ENCODE measurements around the gene SIK3.
A peak's percentile ranks its signal among the peaks of the same experiment; 100 is the strongest.
"Not testable (repeated sequence)": the region's sequence is repeated elsewhere in the genome, so short reads cannot be mapped to it uniquely, and the experiment has no call there.

The SIK3 gene

DNA sequence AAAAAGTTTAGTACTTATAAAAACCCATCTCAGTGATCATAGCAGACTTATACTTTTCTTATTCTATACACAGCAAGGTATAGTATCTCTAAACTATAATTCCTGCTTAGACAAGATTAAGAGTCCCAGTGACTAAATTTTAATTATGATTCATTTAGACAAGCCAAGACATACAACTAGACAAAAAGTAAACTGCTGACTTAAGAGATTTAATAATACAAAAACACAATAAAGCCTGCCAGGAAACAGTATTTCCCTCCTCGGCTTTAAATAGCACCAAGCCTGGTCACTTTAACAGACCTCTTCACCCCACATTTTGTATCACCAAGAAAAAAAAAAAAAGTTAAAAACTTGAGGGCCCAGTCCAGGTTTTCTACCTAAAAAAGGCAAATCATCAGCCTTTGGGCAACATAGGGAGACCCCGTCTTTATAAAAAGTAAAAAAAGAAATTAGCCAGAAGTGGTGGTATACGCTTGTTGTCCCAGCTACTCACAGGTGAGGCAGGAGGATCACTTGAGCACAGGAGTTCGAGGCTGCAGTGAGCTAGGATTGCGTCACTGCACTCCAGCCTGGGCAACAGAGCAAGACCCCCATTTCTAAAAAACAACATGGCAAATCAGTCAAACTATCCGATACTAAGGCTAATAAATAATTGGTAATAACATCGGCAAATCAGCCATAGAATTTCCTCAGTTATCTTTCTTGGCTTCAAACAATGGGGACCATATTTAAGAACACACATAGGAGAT, 53.8 kb downstream of the SIK3 start:
- DNase-seq = no peak

DNA sequence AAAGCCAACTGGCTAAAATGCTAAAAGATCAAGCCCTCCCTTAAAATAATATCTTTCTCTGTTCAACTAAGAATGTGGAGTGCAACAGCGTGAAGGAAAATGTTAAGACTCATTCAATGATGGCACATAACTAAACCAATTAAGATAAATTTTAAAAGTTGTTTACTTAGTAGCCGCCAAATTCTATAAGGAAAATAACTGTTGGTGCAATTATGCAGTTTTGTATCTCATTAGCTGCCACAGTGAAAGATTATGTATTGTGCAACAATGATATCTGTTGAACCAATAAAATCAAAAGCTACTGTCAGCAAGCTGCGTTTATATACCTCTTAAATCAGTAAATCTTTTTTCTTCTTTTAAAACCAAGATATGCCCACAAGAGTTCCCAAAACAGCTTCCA, 55.5 kb downstream of the SIK3 start:
- no peak for DNase-seq

DNA sequence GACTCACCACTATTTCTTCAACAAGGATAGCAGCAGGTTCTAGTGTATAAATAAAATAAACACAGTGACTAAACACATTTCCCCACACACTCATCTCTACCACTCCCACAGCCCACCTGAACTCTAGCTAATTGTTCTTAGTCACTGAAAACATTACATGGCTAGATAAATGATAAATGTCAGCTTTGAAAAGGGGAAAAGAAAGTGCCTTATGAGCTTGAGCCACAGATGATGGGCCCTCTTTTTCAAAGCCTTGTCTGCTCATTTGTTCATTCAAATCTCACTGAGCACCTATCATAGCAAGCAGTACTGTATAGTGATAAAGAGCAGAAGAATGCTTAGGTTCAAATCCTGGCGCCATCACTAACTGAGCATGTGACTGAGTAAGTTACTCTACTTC, 58.3 kb downstream of the SIK3 start:
- DNase-seq = no peak

DNA sequence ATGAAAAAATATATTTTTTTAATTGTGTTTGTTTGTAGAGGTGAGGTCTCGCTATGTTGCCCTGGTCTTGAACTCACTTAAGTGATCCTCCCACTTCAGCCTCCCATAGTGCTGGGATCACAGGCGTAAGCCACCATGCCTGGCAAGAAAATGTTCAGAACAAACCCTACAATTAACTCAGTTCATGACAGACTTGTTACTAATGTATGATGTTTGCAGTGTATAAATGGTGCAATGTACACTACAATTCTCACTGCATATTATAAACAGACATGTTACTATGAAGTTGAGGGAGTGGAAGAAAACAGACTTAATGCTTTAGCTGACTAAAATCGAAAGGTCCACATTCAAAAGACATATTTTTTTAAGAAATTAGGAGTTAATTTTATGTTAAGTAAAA, 59.0 kb downstream of the SIK3 start:
- DNase-seq = no peak

DNA sequence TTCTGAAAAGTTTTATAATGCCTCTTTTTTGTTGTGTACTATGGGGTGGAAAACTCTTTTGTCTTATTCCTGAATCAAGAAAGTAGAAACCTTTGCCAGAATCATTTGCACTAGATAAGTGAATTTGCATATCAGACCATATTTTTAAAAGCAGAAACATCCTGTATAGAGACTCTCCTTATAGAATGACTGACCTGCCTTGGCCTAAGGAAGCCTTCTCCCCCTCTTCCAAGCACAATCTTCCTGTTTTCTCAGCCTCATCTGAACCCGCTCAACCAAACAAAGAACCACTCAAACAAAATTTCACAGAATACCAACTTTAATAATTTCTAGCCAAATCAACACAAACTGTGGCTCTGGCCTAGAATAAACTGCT, 60.3 kb downstream of the SIK3 start:
- DNase-seq = peak in 1 of 6 experiments; percentile 21

DNA sequence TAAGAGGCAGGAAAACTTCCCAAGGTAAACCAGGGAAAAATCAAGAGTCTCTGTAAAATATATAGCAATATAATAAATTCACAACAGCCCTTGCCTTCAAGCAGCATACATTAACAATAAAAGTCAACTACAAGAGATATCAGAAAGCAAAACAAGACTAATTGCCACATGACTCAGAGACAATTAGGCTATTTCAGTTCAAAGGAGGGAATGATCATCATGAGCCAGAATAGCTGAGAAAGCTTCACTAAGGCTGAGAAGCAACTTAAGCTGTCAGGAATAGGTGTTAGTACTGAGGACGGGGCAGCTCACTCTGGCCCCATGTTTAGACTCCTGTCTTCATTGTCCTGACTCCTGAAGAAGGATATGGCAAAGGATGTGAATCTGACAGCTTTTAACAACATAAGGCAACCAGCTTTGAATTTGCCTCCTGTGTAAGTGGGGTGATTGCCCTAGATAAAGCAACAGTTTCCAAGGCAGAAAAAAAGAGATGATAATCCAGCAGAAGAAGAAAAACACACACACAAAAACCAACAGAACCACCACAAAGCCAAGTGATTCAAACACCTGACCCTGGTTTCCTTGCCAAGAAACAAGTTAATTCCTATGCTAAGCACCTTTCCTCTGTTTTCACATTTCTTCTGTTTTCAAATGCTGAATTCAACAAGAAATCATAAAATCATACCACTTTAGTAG, 60.8 kb downstream of the SIK3 start:
- DNase-seq = peak in 3 of 6 experiments; percentile 13 to 33 (median 22)

DNA sequence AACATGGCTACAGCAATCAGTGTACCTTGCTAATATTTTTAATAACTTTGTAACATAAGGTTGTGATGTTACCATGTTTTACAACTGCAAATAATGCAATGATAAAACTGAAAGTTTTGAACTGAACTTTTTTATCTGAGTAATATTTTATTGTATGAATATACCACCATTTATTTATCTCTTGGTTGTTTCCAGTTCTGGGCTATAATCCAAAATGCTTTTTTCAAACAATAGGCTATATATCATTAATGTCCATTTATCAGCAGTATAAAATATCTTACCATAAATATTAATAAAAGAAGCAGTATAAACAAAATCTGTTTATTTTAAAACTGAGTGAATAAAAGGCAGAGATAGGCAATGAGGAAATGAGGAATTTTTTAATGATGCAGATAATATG, 63.3 kb downstream of the SIK3 start:
- DNase-seq = no peak

DNA sequence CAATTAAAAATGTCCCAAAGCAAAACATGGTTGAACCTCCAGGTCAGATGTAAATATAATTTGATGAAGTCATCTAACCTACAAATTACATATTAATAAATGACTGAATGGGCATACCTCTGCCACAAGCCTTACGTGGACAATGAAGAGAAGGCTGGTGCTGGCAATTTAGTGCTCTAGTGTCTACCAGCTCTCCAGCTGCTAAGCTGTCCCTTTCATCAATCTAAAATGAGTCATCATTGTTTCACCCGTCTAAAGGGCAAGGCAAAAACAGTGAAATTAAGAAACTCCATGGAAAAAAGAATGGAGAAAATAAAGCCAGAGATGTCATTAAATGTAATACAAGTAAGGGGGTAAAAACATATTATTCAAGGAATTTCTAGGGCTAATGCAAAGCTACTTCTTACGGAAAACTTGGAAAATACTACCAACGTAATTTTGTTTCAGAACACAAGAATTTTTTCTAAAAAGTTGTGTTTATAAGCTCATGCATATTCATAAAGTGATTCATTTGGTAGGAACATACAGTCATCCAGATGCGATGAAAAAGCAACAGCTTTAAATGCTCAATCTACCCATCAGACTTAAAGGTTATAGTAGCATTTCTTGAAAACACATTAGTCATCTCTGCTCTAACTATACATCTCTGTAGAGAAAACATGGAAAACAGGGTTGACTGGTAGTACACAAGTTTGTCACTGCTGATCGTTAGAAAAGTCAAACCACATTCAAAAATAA, 71.5 kb downstream of the SIK3 start:
- no peak for DNase-seq

DNA sequence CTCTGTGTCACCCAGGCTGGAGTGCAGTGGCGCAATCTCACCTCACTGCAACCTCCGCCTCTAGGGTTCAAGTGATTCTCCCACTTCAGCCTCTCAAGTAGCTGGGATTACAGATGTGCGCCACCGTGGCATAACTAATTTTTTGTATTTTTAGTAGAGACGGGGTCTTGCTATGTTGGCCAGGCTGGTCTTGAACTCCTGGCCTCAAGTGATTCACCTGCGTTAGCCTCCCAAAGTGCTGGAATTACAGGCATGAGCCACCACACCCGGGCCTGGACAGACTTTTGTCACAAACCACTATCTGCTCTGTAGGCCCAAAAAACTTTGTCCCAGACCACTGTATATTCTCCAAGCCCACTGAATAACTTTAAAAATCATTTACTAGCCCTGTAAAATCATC, 74.5 kb downstream of the SIK3 start:
- DNase-seq = not testable (repeated sequence)

DNA sequence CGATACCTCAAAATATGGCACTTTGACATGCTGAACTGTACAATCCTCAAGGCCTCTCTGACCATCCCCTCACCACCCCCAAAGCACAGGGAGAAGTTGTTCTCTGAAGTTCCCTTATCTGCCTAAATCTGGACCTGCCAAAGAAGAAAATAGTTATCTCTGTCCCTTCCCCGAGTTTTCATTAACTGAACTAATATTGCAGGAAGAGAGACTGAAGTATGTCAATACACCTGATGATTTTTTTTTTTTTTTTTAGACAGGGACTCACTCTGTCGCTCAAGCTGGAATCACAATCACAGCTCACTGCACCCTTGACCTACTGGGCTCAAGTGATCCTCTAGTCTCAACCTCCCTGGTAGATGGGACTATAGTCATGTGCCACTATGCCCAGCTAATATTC, 75.0 kb downstream of the SIK3 start:
- no peak for DNase-seq

DNA sequence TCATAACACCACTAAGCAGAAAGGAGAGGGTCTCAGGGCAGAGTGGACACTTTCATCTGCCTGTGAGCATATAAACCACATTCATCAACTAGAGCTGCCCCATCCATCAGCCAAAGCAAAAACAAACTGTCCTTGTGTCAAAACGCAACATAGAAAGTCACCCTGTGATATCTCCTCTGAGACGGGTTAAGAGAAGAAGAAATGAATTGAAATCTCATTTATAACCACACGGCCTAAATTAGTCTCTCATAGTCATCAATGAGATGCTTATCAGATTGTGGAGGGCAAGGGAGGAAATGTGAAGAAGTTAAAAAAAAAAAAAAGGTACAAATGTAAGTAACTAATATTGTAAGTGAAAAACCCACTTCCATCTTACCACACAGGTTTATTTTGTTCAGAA, 75.7 kb downstream of the SIK3 start:
- no peak for DNase-seq

DNA sequence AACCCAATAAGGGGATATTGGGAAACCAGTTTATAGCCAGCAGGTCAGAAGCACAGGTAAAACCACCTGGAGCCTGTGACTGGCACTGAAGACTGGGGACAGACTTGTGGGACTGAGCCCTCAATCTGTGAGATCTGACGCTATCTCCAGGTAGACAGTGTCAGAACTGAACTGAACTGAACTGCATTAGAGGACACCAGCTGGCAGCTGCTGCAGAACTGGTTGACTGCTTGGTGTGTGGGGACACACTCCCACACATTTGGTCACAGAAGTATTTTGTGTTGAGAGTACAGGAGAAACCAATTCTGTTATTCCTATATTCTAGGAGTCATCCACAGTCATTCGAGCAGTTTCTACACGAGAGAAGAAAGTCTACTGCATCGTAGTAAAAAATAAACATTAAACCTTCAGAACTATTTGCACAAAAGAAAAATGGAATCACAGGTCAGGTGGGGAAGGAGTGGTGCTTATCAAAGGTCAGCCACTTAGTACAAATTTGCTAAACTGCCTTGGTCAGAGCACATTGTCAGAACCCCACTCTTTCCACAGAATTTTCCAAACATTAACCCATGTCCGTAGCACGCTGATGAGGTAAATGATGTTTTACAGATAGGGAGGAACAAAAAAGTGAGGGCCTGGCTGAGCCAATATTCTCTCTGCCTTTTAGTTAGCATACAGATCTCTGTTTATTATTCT, 77.2 kb downstream of the SIK3 start:
- peak in 1 of 6 experiments; percentile 5 for DNase-seq

DNA sequence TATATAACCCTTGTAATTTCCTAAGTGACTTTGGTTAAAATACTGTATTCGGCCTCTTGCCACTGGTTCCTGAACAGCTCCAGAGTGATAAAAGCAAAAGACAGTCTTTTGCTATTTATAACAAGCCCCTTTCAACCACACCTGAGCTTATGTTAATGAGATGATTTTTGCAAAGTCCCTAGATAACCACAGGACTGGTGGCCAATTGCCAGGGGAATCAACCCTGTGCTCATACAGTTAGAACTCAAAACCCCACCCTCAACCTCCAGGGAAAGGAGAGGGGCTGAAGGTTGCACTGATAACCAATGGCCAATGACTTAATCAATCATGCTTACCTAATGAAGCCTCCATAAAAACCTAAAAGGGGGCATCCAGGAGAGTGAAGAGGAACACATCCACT, 77.9 kb downstream of the SIK3 start:
- no peak for DNase-seq

DNA sequence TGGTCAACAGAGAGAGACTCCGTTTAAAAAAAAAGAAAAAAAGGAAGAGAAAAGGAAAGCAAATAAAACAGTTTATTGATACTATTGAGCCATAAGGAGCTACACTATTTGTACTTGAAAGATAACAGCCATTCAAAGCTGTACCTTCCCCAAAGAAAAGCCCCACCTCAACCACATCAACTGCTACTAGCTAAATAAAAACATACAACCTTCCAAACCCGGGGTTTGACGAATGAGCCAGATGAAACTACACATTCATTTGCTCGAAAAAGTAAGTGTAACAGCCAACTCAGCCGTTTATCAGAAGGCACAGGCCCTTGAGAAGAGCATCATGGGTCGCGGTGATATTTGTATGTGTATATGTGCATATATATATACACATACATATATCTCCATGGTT, 78.4 kb downstream of the SIK3 start:
- peak in 1 of 6 experiments; percentile 8 for DNase-seq

DNA sequence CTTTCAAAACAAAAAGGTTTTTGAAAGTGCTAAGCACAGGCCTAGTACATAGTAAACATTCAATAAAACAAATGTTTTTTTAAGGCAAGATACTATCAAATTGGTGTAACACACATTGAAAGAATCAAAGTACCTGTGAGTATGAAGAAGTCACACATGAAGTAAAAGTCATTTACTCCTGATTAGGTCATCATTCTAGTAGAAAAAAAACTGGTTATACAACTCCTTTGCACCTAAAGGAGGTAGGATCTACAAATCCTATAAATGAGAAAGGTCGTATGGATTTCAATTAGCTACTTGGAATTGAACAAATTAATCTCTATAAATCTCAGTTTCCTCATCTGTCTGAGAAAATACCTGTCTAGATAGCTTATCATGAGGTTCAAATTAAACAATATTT, 80.8 kb downstream of the SIK3 start:
- no peak for DNase-seq

DNA sequence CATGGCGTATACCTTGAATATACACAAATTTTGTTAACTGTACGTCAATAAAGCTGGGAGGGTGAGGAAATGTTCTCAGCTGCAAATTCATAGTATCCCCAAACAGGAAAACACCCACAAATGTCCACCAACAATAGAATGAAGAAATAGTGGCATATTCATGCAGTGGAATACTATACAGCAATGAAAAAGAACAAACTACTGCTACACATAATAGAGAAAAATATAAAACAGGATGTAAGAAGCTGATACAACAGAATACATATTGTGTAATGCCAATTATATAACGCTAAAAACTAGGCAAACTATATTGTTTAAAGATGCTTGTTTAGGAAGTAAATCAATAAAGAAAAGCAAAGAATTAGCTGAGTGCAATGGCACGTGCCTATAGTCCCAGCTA, 81.5 kb downstream of the SIK3 start:
- DNase-seq = no peak

DNA sequence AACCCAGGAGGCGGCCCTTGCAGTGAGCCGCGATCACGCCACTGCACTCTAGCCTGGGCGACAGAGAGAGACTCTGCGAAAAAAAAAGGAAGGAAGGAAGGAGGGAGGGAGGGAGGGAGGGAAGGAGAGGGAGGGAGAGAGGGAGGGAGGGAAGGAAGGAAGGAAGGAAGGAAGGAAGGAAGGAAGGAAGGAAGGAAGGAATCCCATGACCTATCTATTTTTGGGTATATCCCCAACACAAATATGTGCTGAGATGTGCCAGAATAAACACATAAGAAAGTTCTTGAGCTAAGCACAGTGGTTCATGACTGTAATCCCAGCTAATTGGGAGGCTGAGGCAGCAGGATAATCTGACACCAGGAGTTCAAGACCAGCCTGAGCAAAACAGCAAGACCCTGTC, 82.0 kb downstream of the SIK3 start:
- DNase-seq = no peak

DNA sequence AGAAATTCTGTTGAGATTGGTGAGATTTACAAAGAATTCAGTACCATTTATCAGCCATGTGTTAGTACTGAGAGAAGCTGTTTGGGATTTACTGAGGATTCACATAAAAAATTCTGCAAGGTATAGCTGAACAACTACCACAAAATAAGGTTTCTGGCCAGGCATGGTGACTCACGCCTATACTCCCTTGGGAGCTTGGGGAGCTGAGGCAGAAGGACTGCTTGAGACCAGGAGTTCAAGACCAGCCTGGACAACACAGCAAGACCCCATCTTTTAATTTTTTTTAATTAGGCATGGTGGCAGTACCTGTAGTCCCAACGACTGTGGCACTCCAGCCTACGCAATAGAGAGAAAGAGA, 86.7 kb downstream of the SIK3 start:
- DNase-seq = no peak

DNA sequence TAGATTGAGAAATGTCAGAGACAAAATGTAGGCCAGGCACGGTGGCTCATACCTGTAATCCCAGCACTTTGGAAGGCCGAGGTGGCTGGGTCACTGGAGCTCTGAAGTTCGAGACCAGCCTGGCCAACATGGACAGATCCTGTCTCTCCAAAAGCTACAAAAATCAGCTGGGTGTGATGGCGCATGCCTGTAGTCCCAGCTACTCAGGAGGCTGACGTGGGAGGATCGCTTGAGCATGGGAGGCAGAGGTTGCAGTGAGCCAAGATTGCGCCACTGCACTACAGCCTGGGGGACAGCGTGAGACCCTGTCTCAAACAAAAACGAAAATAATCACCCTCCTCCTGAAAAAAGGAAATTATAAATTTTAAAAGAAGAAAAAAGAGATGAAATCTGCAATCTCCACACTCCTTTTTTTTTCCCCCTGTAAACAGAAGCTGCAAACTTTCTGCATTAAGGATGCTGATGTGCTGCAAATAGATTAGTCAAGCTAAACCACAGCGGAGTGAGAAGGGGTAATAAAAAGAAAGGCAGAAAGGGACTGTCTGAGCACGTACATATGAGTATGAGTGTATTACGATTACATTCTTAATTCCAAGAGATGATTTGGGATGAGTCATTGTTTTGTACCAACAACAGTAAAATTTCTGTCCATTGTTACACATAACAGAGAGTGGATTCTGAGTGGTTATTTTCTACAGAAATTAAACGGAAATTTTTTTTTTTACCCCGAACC, 87.3 kb downstream of the SIK3 start:
- no peak for DNase-seq

DNA sequence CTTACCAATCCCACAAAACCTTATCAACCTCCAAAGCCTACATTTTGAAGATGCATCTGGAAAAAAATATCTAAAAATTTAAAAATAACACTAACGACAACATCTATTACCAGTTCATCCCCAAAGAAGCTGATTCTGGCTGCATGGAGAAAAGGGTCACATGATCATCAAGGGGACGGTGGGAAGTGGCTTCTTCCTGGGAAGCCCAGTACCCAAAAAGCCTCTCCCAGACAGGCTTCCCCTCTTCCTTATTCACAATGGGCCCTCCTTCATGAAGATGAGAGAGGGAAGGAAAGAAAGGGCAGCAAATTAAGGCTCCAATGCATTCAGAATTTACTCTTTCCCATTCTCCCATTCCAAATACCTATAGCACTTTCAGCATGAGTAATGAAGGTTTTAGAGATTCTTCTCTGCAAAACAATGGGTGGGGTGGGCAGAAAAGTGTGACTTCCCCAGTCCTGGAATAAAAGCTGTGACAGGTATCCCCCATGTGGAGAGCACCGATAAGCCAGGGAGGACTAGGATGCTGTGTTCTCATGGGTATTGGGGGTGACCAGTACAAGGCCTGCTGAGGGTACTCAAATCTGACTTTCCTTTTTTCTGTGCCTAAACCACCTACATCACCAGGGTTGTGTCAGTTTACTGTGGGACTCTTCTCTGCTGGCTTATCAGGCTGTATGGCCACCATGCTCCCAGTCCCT, 88.2 kb downstream of the SIK3 start:
- DNase-seq = no peak

DNA sequence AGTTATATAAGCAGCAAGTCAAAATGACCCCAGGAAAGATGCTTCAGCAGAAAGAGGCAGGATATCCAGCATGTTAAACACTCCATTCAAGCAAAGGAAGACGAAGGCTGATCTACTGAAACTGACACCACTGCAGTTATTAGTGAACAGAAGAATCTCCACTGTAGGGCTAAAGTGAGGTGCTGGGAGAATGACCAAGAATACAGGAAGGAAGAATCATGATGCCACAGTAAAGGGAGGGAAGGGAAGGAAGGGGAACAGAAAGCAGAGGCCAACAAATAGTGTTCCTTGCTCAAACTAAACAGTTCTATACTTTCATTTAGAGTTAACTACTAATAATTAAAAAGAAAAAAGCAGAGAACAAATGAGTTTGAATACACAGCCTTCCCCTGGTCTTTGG, 92.5 kb downstream of the SIK3 start:
- DNase-seq = no peak

DNA sequence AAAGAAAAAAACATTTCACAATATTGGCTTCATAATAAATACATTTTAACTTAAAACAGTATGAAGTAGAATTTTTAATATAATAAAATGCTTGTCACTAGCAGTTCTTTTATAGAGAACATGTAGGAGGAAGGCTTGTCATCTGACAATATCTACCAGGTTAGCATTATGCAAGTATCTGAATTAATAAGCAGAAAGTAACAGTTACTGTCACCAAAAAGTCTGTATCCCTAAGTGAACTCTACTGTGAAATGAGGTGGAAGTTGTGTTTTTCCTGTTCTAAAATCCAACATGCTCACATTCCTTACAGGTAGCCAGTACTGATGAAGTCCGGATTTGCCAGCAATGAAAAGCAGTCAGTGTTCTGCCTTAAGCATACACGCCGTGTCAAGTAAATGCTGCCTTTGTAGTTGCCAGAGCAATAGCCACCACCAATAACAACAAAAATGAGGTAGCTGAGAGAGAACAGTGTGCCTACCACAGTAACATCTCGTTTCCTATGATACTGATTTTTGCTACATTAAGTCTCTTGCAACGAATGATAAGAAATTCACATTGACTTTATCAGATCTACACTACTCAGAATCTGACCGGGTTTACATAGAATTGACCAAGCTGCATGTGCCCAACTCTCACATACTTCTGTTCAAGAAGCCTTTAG, 95.5 kb downstream of the SIK3 start:
- no peak for DNase-seq

All from stimulated activated naive CD4-positive, alpha-beta T cell (primary cell).